ENCODE data around the gene ZFP64. TPM values are rescaled to one million over a fixed set of nuclear protein-coding genes. Genes with fewer than 3 reads are reported as not detected.
"Not testable (repeated sequence)": the region's sequence is repeated elsewhere in the genome, so short reads cannot be mapped to it uniquely, and the experiment has no call there.

ZFP64 gene
- total RNA-seq, 1 experiment from 2014 or later = 25.6 TPM

DNA sequence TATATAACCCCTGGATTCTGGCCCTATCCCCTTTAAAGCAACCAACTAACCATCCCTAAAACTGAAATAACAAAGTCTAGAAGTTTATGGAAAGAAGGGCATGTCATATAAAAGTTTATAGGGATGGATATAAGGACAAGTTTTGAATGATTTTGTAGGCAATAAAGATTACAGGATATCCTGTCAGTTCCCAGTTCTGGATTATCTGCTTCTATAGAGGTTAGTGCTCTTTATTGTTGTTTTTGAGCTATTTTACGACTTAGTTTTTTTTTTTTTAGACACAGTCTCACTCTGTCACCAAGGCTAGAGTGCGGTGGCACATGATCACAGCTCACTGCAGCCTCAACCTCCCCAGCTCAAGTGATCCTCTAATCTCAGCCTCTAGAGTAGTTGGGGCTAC is 48.3 kb downstream of the ZFP64 start:
- H3K27ac Mint-ChIP-seq (ENCODE audit: unreplicated experiment) = no peak overlapping the region
- BruUV-seq (replicated peaks) = no TSS peak
- no peaks in the 10 kb centered on the region for H3K27me3 Mint-ChIP-seq (ENCODE audit: unreplicated experiment)
- TF ChIP-seq, protein P1, sequence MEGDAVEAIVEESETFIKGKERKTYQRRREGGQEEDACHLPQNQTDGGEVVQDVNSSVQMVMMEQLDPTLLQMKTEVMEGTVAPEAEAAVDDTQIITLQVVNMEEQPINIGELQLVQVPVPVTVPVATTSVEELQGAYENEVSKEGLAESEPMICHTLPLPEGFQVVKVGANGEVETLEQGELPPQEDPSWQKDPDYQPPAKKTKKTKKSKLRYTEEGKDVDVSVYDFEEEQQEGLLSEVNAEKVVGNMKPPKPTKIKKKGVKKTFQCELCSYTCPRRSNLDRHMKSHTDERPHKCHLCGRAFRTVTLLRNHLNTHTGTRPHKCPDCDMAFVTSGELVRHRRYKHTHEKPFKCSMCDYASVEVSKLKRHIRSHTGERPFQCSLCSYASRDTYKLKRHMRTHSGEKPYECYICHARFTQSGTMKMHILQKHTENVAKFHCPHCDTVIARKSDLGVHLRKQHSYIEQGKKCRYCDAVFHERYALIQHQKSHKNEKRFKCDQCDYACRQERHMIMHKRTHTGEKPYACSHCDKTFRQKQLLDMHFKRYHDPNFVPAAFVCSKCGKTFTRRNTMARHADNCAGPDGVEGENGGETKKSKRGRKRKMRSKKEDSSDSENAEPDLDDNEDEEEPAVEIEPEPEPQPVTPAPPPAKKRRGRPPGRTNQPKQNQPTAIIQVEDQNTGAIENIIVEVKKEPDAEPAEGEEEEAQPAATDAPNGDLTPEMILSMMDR (IDR thresholded peaks at IDR 0.05; ENCODE audit: unreplicated experiment) = no peak
- H3K4me1 Mint-ChIP-seq (ENCODE audit: low read depth, unreplicated experiment) = no peaks in the 10 kb centered on the region
- no peaks in the 10 kb centered on the region for H3K36me3 Mint-ChIP-seq (ENCODE audit: insufficient read depth, unreplicated experiment)
- H3K9me3 Mint-ChIP-seq (ENCODE audit: low read depth, unreplicated experiment) = peaks cover 2% of the 10 kb centered on the region
- DNase-seq = no peak
- intact Hi-C loops (cut with micrococcal nuclease; ENCODE audit: unreplicated experiment) = no loop called here
- H3K4me3 Mint-ChIP-seq (ENCODE audit: low read depth, unreplicated experiment) = no peak overlapping the region
- CTCF ChIA-PET = interaction anchor here (0.6 kb wide), 1 partner anchor 639 kb away, joined by 3 read pairs; no protein-coding TSS in a partner anchor

GRCh38 chr20:52142757-52143156 is 48.8 kb downstream of the ZFP64 start:
- Mint-ChIP-seq H3K4me1 (ENCODE audit: low read depth, unreplicated experiment) (no peaks in the 10 kb centered on the region), H3K36me3 (ENCODE audit: insufficient read depth, unreplicated experiment) (no peaks in the 10 kb centered on the region), H3K4me3 (ENCODE audit: low read depth, unreplicated experiment) (no peak overlapping the region), H3K9me3 (ENCODE audit: low read depth, unreplicated experiment) (peaks cover 2% of the 10 kb centered on the region), H3K27me3 (ENCODE audit: unreplicated experiment) (no peaks in the 10 kb centered on the region), H3K27ac (ENCODE audit: unreplicated experiment) (no peak overlapping the region)
- CTCF ChIA-PET = interaction anchor here (0.6 kb wide), 1 partner anchor 639 kb away, joined by 3 read pairs; no protein-coding TSS in a partner anchor
- BruUV-seq (replicated peaks) = no TSS peak
- DNase-seq = no peak
- TF ChIP-seq, protein P1 (IDR thresholded peaks at IDR 0.05; ENCODE audit: unreplicated experiment) = no peak
- intact Hi-C loops (cut with micrococcal nuclease; ENCODE audit: unreplicated experiment) = no loop called here

DNA sequence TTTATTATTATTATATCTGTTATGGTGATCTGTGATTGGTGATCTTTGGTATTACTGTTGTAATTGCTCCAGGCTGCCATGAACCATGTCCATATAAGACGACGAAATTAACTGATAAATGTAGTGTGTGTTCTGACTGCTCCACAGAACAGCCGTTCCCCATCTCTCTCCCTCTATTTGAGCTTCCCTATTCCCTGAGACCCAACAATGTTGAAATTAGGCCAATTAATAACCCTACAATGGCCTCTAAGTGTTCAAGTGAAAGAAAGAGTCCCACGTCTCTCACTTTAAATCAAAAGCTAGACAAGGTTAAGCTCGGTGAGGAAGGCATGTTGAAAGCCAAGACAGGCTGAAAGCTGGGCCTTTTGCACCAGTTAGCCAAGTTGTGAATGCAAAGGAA is 51.6 kb downstream of the ZFP64 start:
- H3K36me3 Mint-ChIP-seq (ENCODE audit: insufficient read depth, unreplicated experiment) = no peaks in the 10 kb centered on the region
- CTCF ChIA-PET = interaction anchor here (0.5 to 0.9 kb wide), 2 partner anchors 12 to 1740 kb away, joined by 3 to 4 read pairs; no protein-coding TSS in a partner anchor
- no TSS peak for BruUV-seq (replicated peaks)
- H3K4me3 Mint-ChIP-seq (ENCODE audit: low read depth, unreplicated experiment) = no peak overlapping the region
- H3K4me1 Mint-ChIP-seq (ENCODE audit: low read depth, unreplicated experiment) = no peaks in the 10 kb centered on the region
- intact Hi-C loops (cut with micrococcal nuclease; ENCODE audit: unreplicated experiment) = no loop called here
- DNase-seq = no peak
- H3K27ac Mint-ChIP-seq (ENCODE audit: unreplicated experiment) = no peak overlapping the region
- no peaks in the 10 kb centered on the region for H3K27me3 Mint-ChIP-seq (ENCODE audit: unreplicated experiment)
- TF ChIP-seq, protein P1 (IDR thresholded peaks at IDR 0.05; ENCODE audit: unreplicated experiment) = no peak
- peaks cover 2% of the 10 kb centered on the region for H3K9me3 Mint-ChIP-seq (ENCODE audit: low read depth, unreplicated experiment)

- CTCF ChIA-PET = no interaction called here
- Mint-ChIP-seq H3K4me1 (ENCODE audit: low read depth, unreplicated experiment) (no peaks in the 10 kb centered on the region), H3K4me3 (ENCODE audit: low read depth, unreplicated experiment) (no peak overlapping the region), H3K9me3 (ENCODE audit: low read depth, unreplicated experiment) (peaks cover 2% of the 10 kb centered on the region), H3K27ac (ENCODE audit: unreplicated experiment) (no peak overlapping the region), H3K36me3 (ENCODE audit: insufficient read depth, unreplicated experiment) (no peaks in the 10 kb centered on the region), H3K27me3 (ENCODE audit: unreplicated experiment) (no peaks in the 10 kb centered on the region)
- TF ChIP-seq, protein P1 (IDR thresholded peaks at IDR 0.05; ENCODE audit: unreplicated experiment) = no peak
- no peak for DNase-seq
- intact Hi-C loops (cut with micrococcal nuclease; ENCODE audit: unreplicated experiment) = no loop called here
- BruUV-seq (replicated peaks) = no TSS peak
Observed at GRCh38 chr20:52137850-52138249, 53.7 kb downstream of the ZFP64 start.

DNA sequence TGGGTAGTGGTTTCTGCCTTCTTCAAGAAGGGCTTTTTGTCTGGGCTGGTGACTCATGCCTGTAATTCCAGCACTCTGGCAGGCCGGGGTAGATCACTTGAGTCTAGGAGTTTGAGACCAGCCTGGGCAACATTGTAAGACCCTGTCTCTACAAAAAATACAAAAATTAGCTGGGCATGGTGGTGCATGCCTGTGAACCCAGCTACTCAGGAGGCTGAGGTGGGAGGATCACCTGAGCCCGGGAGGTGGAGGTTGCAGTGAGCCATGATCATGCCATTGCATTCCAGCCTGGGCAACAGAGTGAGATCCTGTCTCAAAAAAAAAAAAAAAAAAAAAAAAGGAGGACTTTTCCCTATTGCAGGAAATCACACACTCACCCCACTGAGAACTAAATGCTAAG is 57.9 kb downstream of the ZFP64 start:
- DNase-seq; H3K27me3 Mint-ChIP-seq (ENCODE audit: unreplicated experiment); H3K27ac Mint-ChIP-seq (ENCODE audit: unreplicated experiment); intact Hi-C loops (cut with micrococcal nuclease; ENCODE audit: unreplicated experiment); H3K9me3 Mint-ChIP-seq (ENCODE audit: low read depth, unreplicated experiment); H3K36me3 Mint-ChIP-seq (ENCODE audit: insufficient read depth, unreplicated experiment); BruUV-seq (replicated peaks); H3K4me1 Mint-ChIP-seq (ENCODE audit: low read depth, unreplicated experiment); H3K4me3 Mint-ChIP-seq (ENCODE audit: low read depth, unreplicated experiment): not testable (repeated sequence)
- CTCF ChIA-PET = interaction anchor here (0.7 to 0.8 kb wide), 2 partner anchors 13 to 493 kb away, joined by 3 to 8 read pairs; no protein-coding TSS in a partner anchor
